Calu3 (cell line): ENCODE measurements around the gene GPR35. TPM values are rescaled to one million over a fixed set of nuclear protein-coding genes. Genes with fewer than 3 reads are reported as not detected.

Experiments used
- BruUV-seq: library from RNA; stranded (reverse); fragments of 400-500 nt; replicated peaks from 2 replicates; lab custom pipeline; 2021; lab: Mats Ljungman, UMichigan
- CTCF ChIA-PET: fragments of 300-600 bp; sonication (Branson Sonifier 250); formaldehyde crosslinking; loops from one replicate; lab custom pipeline; 2022; ENCODE audit warnings: antibody characterized with exemption; lab: Charles Lee
- DNase-seq: peaks from one replicate; pipeline ENCODE4 v3.0.0; 2022
- H3K27ac Mint-ChIP-seq: one replicate; pipeline ENCODE4 v1.8.0; 2022; ENCODE audit warnings: mixed read lengths; ENCODE audit not compliant: unreplicated experiment
- H3K27me3 Mint-ChIP-seq: one replicate; pipeline ENCODE4 v1.8.0; 2022; ENCODE audit warnings: mixed read lengths; ENCODE audit not compliant: unreplicated experiment
- H3K36me3 Mint-ChIP-seq: one replicate; pipeline ENCODE4 v1.8.0; 2022; ENCODE audit warnings: mild to moderate bottlenecking, moderate library complexity, mixed read lengths; ENCODE audit not compliant: insufficient read depth, unreplicated experiment
- H3K4me1 Mint-ChIP-seq: one replicate; pipeline ENCODE4 v1.8.0; 2022; ENCODE audit warnings: mild to moderate bottlenecking, low read depth, mixed read lengths; ENCODE audit not compliant: unreplicated experiment
- H3K4me3 Mint-ChIP-seq: one replicate; pipeline ENCODE4 v1.8.0; 2022; ENCODE audit warnings: mild to moderate bottlenecking, low read depth, moderate library complexity, mixed read lengths; ENCODE audit not compliant: unreplicated experiment
- H3K9me3 Mint-ChIP-seq: one replicate; pipeline ENCODE4 v1.8.0; 2022; ENCODE audit warnings: low read depth, mixed read lengths; ENCODE audit not compliant: unreplicated experiment
- intact Hi-C: fragments of 100-400 bp; cut with micrococcal nuclease; formaldehyde crosslinking; loops from one replicate; pipeline ENCODE4 v1.10.0; 2022; ENCODE audit not compliant: unreplicated experiment
- total RNA-seq: library from RNA; stranded (reverse); gene quantifications from 2 replicates; pipeline ENCODE4 v1.2.3, GENCODE V29; 2022
- TF ChIP-seq, protein P1 (sequence below): fragments of 200-600 bp; IDR thresholded peaks from one replicate; pipeline ENCODE4 v1.8.0; 2022; ENCODE audit warnings: antibody characterized with exemption; ENCODE audit not compliant: unreplicated experiment

GPR35 gene
- total RNA-seq, 1 experiment from 2014 or later = 40.3 TPM

DNA sequence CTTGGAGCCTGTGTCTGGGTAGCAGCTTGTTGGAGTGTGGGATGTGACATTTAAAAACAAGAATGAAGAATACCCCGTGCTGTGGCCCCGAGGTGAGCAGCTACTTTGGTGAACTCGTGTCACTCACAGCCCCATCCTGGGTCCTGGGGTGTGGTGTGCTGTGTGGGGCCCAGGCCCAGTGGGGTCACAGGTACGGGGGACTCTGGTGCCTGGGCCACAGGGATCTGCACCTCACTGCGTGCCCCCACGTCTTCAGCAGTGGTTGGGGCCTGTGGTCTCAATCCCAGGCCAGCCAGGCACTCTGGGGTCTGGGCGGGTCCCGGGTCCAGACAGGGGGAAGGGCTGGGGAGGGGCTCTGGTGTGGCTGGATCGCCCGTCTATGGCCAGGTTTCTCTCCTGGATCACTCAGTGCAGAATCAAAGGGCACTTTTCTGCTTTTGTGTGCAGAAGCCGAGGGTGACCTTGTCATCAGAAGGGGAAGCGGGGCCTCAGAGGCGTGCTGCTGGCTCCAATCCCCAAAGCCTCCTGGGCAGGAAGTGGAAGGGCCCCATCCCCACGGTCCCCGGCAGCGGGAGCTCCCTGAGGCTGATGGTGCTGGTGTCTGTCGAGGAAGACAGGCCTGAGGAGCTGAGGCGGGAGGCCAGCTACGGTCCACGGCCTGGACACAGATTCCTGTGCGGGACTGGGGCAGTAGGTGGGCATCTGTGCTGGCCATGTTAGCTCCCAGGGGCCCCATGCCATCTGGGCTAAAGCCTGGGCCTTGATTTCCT, 1.4 kb downstream of the GPR35 start:
- Mint-ChIP-seq H3K36me3 (peaks cover 50% of the 10 kb centered on the region), H3K4me1 (no peaks in the 10 kb centered on the region), H3K4me3 (no peak overlapping the region), H3K9me3 (no peaks in the 10 kb centered on the region), H3K27ac (no peak overlapping the region), H3K27me3 (no peaks in the 10 kb centered on the region)
- TF ChIP-seq, protein P1, sequence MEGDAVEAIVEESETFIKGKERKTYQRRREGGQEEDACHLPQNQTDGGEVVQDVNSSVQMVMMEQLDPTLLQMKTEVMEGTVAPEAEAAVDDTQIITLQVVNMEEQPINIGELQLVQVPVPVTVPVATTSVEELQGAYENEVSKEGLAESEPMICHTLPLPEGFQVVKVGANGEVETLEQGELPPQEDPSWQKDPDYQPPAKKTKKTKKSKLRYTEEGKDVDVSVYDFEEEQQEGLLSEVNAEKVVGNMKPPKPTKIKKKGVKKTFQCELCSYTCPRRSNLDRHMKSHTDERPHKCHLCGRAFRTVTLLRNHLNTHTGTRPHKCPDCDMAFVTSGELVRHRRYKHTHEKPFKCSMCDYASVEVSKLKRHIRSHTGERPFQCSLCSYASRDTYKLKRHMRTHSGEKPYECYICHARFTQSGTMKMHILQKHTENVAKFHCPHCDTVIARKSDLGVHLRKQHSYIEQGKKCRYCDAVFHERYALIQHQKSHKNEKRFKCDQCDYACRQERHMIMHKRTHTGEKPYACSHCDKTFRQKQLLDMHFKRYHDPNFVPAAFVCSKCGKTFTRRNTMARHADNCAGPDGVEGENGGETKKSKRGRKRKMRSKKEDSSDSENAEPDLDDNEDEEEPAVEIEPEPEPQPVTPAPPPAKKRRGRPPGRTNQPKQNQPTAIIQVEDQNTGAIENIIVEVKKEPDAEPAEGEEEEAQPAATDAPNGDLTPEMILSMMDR = no peak
- intact Hi-C loops = no loop called here
- no peak for DNase-seq
- BruUV-seq = no TSS peak
- CTCF ChIA-PET = interaction anchor here (0.5 to 0.7 kb wide), 2 partner anchors 14 to 59 kb away, joined by 5 to 6 read pairs; no protein-coding TSS in a partner anchor

DNA sequence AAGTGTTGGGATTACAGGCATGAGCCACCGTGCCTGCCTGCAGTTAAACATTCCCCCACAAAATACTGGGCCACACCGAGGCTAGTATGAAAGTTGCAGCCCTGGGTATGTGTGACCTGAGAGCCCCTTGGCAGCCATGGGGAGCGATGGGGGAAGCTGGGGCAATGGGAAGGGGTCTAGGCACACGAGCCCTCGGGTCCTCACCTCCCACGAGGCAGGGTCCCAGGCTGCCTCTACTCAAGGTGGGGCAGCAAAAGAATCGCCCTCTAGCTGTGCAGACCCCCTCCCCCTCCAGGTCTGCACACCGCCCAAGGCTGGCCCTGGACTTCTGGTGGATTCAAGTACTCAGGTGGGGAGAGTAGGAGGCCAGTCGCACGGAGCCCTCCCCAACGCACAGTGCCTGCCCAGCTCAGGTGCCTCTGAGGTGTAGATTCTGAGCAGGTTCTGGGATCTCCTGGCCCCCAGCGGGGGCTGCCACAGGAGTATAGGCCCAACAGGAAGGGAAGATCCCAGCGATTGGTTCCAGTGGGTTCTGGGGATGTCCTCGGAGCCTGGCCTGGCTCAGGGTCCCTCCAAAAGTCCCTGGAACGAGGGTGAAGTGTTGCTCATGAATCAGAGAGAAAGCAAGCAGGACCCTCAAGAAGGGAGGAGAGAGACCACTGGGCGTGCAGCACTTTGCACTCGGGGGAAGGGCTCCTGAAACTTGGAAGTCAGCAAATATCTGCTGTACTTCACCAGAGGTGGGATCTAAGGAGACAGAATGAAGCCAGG, 2.6 kb downstream of the GPR35 start:
- CTCF ChIA-PET = interaction anchor here (0.7 kb wide), 1 partner anchor 60 kb away, joined by 6 read pairs; no protein-coding TSS in a partner anchor
- no peak overlapping the region for H3K4me3 Mint-ChIP-seq
- no peaks in the 10 kb centered on the region for H3K4me1 Mint-ChIP-seq

DNA sequence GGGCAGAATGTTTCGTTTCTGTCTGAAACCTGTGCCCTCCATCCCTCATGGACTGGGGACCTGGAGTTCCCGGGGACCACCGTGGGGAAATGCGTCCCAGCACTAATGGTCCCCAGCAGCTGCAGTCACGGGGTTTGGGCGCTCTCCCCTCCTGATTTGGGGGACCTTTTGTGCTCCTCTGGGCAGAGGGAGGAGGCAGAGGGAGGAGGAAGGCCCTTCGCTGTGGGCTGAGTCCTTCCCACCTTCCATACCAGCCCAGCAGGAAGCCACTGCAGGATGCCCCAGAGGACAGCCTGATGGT, 3.2 kb downstream of the GPR35 start:
- intact Hi-C loops = no loop called here
- no peaks in the 10 kb centered on the region for H3K4me1 Mint-ChIP-seq
- DNase-seq = no peak
- H3K27ac Mint-ChIP-seq = no peak overlapping the region
- H3K9me3 Mint-ChIP-seq = peaks cover 2% of the 10 kb centered on the region
- H3K27me3 Mint-ChIP-seq = no peaks in the 10 kb centered on the region
- no TSS peak for BruUV-seq
- peaks cover 47% of the 10 kb centered on the region for H3K36me3 Mint-ChIP-seq
- no peak overlapping the region for H3K4me3 Mint-ChIP-seq
- TF ChIP-seq, protein P1 = no peak
- CTCF ChIA-PET = no interaction called here

More for the DNA sequence above, 2.6 kb downstream of the GPR35 start:
- DNase-seq = no peak
- peaks cover 52% of the 10 kb centered on the region for H3K36me3 Mint-ChIP-seq
- intact Hi-C loops = no loop called here
- no peaks in the 10 kb centered on the region for H3K27me3 Mint-ChIP-seq
- no peaks in the 10 kb centered on the region for H3K9me3 Mint-ChIP-seq
- H3K27ac Mint-ChIP-seq = no peak overlapping the region
- TF ChIP-seq, protein P1 = no peak
- no TSS peak for BruUV-seq

DNA sequence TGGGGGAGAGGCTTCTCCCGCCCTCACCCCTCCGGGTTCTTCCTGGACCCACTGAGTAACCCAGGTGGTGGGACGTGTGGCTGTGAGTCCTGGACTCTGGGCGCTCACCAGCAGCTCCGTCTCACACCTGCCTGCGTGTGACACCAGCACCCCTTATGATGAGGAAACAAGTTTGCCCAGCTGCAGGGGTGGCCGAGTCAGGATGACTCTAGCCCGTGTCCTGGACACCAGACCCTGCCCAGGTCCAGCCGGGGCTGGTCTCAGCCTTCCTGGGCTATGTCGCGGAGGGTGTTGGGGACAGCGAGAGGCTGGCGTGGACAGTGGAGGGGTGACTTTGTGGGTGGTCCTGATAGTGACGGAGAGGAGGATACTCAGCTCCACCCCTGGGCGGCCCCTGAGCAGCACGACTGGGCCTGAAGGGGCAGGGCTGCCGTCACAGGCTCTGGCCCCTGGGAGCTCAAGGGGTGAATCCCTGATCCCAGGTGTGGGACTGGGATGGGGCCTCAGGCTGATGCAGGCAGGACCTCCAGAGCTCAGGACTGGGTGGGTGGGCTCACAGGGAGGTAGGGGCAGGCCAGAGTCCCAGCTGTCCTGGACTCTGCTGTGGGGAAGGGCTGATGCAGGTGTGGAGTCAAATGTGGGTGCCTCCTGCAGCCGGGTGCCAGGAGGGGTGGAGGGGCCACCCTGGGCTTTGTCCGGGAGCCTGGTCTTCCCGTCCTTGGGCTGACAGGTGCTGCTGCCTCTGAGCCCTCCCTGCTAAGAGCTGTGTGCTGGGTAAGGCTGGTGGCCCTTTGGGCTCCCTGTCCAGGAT, 3.7 kb downstream of the GPR35 start:
- no peak for DNase-seq
- Mint-ChIP-seq H3K9me3 (peaks cover 4% of the 10 kb centered on the region), H3K27ac (no peak overlapping the region), H3K36me3 (peaks cover 45% of the 10 kb centered on the region), H3K4me3 (no peak overlapping the region), H3K27me3 (no peaks in the 10 kb centered on the region), H3K4me1 (no peaks in the 10 kb centered on the region)
- CTCF ChIA-PET = no interaction called here
- BruUV-seq = no TSS peak
- TF ChIP-seq, protein P1 = no peak
- intact Hi-C loops = no loop called here
